ENCODE data around the gene THPO.

The THPO gene

GRCh38 chr3:184383033-184383740 is 5.2 kb upstream of the THPO start:
- H3K4me2 ChIP-seq (ENCODE audit: low read length), result no peak overlapping the region
- no peaks in the 10 kb centered on the region for H3K4me1 ChIP-seq (ENCODE audit: insufficient read depth, low read length, severe bottlenecking)
- no peaks in the 10 kb centered on the region for H4K20me1 ChIP-seq (ENCODE audit: insufficient read depth, low read length)
- no peak overlapping the region for H3K9ac ChIP-seq (ENCODE audit: low read length)
- no peak overlapping the region for H2AFZ ChIP-seq (ENCODE audit: low read length)
- no peaks in the 10 kb centered on the region for H3K9me3 ChIP-seq (ENCODE audit: low read length)
- H3K79me2 ChIP-seq (ENCODE audit: insufficient read depth, low read length), result no peaks in the 10 kb centered on the region
- H3K27ac ChIP-seq (ENCODE audit: low read depth, low read length, poor library complexity, severe bottlenecking), result no peak overlapping the region
- H3K4me3 ChIP-seq (ENCODE audit: low read depth, low read length, poor library complexity, severe bottlenecking), result no peak overlapping the region
- no peaks in the 10 kb centered on the region for H3F3A ChIP-seq (ENCODE audit: insufficient read depth, low read length)
- TF ChIP-seq, protein P1, sequence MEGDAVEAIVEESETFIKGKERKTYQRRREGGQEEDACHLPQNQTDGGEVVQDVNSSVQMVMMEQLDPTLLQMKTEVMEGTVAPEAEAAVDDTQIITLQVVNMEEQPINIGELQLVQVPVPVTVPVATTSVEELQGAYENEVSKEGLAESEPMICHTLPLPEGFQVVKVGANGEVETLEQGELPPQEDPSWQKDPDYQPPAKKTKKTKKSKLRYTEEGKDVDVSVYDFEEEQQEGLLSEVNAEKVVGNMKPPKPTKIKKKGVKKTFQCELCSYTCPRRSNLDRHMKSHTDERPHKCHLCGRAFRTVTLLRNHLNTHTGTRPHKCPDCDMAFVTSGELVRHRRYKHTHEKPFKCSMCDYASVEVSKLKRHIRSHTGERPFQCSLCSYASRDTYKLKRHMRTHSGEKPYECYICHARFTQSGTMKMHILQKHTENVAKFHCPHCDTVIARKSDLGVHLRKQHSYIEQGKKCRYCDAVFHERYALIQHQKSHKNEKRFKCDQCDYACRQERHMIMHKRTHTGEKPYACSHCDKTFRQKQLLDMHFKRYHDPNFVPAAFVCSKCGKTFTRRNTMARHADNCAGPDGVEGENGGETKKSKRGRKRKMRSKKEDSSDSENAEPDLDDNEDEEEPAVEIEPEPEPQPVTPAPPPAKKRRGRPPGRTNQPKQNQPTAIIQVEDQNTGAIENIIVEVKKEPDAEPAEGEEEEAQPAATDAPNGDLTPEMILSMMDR (IDR thresholded peaks at IDR 0.05; ENCODE audit: low read length), result no peak
- no peak for TF ChIP-seq EZH2 (IDR thresholded peaks at IDR 0.05; ENCODE audit: borderline replicate concordance, low read length)
- no peaks in the 10 kb centered on the region for H3K9me2 ChIP-seq (ENCODE audit: low read depth, low read length)
- no peaks in the 10 kb centered on the region for H3K36me3 ChIP-seq (ENCODE audit: insufficient read depth, low read length)
- H3K27me3 ChIP-seq (ENCODE audit: insufficient read depth, low read length), result peaks cover 7% of the 10 kb centered on the region

- H3K79me2 ChIP-seq (ENCODE audit: insufficient read depth, low read length), result no peaks in the 10 kb centered on the region
- H3K9me3 ChIP-seq (ENCODE audit: low read length), result no peaks in the 10 kb centered on the region
- H3K9ac ChIP-seq (ENCODE audit: low read length), result no peak overlapping the region
- no peaks in the 10 kb centered on the region for H3K4me1 ChIP-seq (ENCODE audit: insufficient read depth, low read length, severe bottlenecking)
- peaks cover 7% of the 10 kb centered on the region for H3K27me3 ChIP-seq (ENCODE audit: insufficient read depth, low read length)
- no peak overlapping the region for H3K4me3 ChIP-seq (ENCODE audit: low read depth, low read length, poor library complexity, severe bottlenecking)
- H3K9me2 ChIP-seq (ENCODE audit: low read depth, low read length), result no peaks in the 10 kb centered on the region
- no peaks in the 10 kb centered on the region for H4K20me1 ChIP-seq (ENCODE audit: insufficient read depth, low read length)
- no peak overlapping the region for H3K4me2 ChIP-seq (ENCODE audit: low read length)
- H3K27ac ChIP-seq (ENCODE audit: low read depth, low read length, poor library complexity, severe bottlenecking), result no peak overlapping the region
- no peak overlapping the region for H2AFZ ChIP-seq (ENCODE audit: low read length)
- no peaks in the 10 kb centered on the region for H3F3A ChIP-seq (ENCODE audit: insufficient read depth, low read length)
- H3K36me3 ChIP-seq (ENCODE audit: insufficient read depth, low read length), result no peaks in the 10 kb centered on the region
- no peak for TF ChIP-seq EZH2 (IDR thresholded peaks at IDR 0.05; ENCODE audit: borderline replicate concordance, low read length)
- TF ChIP-seq, protein P1 (IDR thresholded peaks at IDR 0.05; ENCODE audit: low read length), result no peak
These were observed 4.5 kb upstream of the THPO start for GRCh38 chr3:184382326-184383032.

DNA sequence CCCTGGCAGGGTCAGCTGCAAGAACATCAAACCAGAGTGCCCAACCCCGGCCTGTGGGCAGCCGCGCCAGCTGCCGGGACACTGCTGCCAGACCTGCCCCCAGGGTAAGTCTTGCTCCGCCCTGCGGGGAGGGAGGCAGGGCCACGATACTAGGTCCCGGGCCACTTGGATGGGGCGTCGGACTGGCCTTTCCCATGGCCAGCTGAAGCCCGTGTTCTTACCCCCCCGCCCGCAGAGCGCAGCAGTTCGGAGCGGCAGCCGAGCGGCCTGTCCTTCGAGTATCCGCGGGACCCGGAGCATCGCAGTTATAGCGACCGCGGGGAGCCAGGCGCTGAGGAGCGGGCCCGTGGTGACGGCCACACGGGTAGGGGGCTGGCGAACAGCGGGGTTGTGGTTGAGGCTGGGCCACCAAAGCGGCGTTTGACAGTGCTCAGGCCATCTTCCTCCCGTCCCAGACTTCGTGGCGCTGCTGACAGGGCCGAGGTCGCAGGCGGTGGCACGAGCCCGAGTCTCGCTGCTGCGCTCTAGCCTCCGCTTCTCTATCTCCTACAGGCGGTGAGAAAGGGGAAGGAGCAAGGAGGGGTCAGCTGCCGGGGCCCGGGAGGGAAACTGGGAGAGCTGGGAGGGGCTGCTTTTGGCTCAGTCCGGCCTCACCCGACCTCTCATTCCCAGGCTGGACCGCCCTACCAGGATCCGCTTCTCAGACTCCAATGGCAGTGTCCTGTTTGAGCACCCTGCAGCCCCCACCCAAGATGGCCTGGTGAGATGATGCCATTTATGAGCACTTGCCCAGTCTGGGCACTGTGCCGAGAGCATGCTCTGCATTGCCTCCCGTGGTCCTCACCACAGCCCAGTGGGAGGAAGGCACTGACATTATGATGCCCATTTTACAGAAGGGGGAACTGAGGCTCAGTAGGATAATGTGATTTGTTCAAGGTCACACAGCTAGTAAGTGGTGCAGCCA is 3.5 kb upstream of the THPO start:
- no peak overlapping the region for H2AFZ ChIP-seq (ENCODE audit: low read length)
- H3K9ac ChIP-seq (ENCODE audit: low read length), result no peak overlapping the region
- no peaks in the 10 kb centered on the region for H3K36me3 ChIP-seq (ENCODE audit: insufficient read depth, low read length)
- no peaks in the 10 kb centered on the region for H3K9me2 ChIP-seq (ENCODE audit: low read depth, low read length)
- no peaks in the 10 kb centered on the region for H3K79me2 ChIP-seq (ENCODE audit: insufficient read depth, low read length)
- no peaks in the 10 kb centered on the region for H3K4me1 ChIP-seq (ENCODE audit: insufficient read depth, low read length, severe bottlenecking)
- H3K27me3 ChIP-seq (ENCODE audit: insufficient read depth, low read length), result peaks cover 7% of the 10 kb centered on the region
- no peak overlapping the region for H3K27ac ChIP-seq (ENCODE audit: low read depth, low read length, poor library complexity, severe bottlenecking)
- no peaks in the 10 kb centered on the region for H3F3A ChIP-seq (ENCODE audit: insufficient read depth, low read length)
- no peak for TF ChIP-seq EZH2 (IDR thresholded peaks at IDR 0.05; ENCODE audit: borderline replicate concordance, low read length)
- TF ChIP-seq, protein P1 (IDR thresholded peaks at IDR 0.05; ENCODE audit: low read length), result no peak
- no peaks in the 10 kb centered on the region for H3K9me3 ChIP-seq (ENCODE audit: low read length)
- H4K20me1 ChIP-seq (ENCODE audit: insufficient read depth, low read length), result no peaks in the 10 kb centered on the region
- no peak overlapping the region for H3K4me2 ChIP-seq (ENCODE audit: low read length)
- no peak overlapping the region for H3K4me3 ChIP-seq (ENCODE audit: low read depth, low read length, poor library complexity, severe bottlenecking)
